ENCODE data around the gene ANKRD53.
A peak's percentile ranks its signal among the peaks of the same experiment; 100 is the strongest.
"Not testable (repeated sequence)": the region's sequence is repeated elsewhere in the genome, so short reads cannot be mapped to it uniquely, and the experiment has no call there.

ANKRD53 gene

DNA sequence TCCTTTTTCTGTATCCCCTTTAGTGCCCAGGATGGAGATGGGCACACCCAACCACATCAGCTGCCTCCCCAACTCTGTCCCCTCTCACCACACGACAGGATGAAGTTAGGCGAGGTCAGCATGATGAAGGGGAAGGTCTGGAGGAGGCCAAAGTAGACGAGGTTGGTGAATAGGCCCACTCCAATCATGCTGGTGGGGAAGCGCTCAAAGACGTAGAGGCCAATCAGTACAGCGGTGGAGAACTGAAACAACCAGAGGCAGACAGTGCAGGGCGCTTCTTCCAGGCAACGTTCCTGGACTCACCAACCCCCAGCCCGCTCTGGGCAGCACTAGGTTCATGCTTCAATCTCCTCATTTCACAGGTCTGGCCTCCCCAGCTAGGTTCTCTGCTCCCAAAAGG is 13.3 kb downstream of the ANKRD53 start:
- DNase-seq, result no peak

DNA sequence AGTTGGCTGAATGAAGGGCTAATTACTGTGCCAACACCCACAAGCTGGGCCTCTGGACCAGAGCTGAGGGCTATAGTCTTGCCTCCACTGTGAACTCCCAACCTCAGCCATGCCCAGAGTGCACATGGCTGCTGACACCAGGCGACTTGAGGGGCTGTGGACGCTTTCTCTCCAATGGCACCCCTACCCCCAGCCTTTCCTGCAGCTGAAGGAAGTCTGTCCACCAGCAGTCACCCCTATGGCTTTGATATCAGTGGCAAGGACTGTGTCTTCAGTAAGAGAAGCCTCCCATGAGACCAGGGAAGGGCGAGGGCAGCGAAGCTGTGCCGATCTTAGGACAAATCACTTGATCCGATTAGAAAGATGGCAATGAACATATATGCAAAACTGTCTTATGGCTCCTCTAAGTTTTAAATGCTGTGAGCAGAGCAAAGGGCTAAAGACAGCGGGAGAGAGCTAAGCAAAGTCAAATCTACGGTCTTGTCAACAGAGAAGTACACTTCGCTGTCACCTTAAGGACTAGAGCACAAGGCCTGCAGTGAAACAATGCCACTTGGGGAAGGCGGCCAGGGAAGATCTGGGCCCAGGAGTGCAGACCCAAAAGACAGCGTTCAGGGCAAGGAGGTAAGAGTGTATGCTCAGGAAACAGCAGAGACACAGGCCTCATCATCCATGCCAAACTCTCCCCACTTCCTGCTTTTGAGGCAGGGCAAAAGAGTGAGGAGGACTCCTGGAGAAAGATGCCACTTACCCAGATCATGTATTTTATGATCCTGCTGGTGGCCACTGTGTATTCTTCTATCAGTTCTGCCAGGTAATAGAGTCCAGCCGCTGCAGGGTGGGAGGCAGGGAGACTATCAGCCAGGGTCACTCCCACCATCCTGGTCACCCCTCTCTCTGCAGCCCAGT is 14.8 kb downstream of the ANKRD53 start:
- no peak for DNase-seq

DNA sequence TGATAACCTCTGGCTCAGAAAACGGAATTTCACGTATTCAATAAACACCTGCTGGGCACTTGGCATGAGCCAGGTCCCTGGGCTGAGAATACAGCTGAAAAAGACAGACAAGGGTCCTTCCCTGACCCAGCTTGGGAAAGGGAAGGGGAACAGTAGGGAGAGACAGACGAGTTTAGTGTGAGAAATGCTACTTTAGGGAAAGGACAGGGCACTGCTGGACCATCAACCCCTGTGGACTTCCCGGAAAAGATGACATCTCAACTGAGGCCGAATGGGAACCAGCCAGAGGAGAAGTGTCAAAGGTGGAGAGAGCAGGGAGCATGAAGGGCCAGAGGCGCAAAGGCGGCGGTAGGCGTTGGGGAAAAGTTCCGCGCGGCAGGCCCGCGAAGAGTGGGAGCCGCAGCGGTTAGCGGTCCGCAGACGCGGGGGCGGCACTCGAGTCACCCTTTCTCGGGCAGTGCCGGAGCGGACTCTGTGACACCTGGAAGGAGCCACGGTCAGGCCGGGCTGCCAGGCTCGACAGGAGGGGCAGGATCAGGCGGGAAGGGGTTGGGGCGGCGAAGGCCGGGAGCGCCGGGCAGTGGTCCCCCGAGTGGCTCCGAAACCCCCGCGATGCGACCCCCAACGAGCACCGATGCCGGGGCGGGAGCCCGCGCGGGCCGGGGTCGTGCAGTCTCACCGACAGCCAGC is 15.7 kb downstream of the ANKRD53 start:
- no peak for DNase-seq

DNA sequence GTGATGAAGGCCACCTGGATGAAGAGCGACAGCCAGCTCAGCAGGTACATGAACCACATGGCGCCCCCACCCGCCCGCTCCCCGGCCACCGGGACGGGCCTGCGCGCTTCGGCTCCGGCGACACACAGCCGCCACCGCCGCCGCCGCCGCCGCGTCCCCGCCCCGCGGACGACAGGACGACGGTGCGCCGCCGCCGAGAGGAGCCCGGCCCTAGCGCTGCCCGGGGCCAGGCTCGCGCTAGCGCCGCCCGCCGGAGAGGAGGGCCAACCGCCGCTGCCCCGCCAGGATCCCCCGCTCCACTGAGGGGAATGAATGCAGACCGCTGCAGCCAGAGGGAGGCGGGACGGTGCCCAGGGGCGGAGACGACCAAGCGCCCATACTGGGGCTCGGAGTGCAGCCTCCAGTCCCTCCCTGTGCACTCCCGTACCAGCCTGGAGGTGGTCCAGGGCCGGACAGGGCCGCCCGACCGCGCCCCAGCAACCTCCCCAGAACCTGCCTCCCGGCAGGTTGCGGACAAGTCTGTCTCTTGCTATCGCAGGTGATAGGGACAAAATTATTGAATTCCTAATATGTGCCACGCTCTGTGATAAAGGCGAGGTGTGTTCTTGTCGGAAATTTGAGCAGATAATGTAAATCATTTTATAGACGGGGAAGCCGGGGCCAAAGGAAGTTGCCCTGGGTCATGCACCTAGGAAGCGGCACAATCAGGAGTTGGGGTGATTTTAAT is 16.4 kb downstream of the ANKRD53 start, which contains the start of gene TEX261:
TEX261 (minus strand) TSS at position 175 of the 727 bp plus-strand sequence; CDS start at position 59, 116 bp downstream.
- peak; percentile 57 to 89 for DNase-seq

DNA sequence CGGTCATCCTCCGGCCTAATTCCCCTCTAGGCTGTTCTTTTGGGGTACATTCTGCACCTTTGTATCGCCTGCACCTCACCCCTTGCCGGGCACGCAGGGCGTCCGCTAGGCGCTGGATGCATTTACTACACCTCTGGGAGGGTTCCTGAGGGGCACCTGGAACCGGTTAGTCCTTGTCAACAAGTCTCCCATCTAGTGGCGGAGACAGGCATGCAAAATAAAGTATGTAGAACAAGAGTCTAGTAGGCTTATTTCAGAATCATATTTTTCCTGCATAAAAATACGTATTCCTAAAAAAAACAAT is 16.9 kb downstream of the ANKRD53 start:
- DNase-seq, result peak; percentile 13 to 57

DNA sequence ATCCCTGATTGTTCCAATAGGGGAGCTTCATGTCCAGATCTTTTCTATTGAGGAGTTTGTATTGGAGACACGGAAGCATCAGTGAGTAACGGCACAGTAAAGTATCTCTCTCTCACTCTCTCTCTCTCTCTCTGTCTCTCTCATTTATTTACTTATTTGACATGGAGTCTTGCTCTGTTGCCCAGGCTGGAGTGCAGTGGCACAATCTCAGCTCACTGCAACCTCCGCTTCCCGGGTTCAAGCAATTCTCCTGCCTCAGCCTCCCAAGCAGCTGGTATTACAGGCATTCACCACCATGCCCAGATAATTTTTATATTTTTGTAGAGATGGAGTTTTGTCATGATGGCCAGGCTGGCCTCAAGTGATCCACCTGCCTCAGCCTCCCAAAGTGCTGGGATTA is 20.5 kb downstream of the ANKRD53 start:
- not testable (repeated sequence) for DNase-seq

DNA sequence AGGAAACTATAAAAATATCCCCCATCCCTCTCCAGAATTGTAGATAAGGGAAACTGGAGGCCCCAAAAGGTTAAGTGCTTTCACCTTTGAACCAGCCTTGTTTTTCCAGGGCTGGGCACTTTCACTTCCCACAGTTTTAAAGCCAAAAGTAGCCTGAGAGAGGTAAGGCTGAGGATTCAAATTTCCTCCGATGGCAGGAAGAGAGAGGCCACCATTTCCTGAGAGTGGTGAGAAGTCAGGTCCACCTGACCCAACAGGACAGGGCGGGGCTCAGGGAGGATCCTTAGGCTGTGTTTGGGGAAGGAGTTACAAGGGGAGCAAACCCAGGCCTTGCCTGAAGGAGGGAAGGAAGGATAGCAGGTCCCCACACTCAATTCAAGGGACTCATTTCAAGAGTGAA is 20.9 kb downstream of the ANKRD53 start:
- no peak for DNase-seq

DNA sequence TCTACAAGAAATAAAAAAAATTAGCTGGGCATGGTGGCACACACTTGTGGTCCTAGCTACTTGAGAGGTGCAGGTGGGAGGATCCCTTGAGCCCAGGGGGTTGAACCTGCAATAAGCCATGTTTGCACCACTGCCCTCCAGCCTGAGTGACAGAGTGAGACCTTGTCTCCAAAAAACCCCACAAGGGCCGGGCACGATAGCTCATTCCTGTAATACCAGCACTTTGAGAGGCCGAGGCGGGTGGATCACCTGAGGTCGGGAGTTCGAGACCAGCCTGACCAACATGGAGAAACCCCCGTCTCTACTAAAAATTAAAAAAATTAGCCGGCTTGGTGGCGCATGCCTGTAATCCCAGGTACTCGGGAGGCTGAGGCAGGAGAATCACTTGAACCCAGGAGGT is 21.5 kb downstream of the ANKRD53 start:
- DNase-seq, result not testable (repeated sequence)

DNA sequence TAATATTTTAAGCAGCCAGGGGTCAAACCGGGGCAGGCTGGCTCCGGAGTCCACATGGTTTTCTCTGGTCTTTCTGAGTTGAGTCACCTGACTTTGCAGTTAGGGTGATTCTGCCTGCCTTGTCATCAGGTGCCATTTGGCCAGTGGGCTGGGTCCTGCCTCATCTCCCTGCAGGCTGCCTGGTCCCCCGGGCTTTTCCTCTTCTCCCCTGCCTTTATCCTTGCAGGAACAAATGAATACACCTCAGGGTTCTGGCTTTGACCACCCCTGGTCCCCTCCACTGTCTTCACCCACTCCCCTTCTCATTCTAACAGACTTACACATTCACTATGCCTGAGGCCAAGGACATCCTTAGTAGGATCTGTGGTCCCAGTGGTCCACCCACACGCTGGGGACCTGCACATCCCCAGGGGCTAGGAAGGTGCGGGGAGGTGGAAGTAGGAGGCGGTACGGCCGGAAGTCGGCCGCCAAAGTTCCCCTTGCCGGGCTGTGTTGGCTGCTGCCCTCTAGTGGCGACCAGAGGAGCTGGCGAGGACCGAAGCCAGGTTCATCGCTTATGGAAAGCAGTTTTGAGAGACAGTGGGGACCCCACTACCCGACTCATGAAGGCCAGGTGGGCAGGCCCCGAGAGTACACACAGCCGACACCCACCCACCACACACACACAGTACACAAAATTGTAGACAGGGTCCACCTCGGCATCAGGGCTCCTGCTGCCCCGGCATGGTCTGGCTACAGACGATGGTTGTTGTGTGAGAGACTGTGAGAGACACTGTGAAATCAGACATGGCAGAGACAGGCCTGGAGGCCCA is 22.6 kb downstream of the ANKRD53 start:
- peak in 1 of 2 experiments; percentile 56 for DNase-seq

DNA sequence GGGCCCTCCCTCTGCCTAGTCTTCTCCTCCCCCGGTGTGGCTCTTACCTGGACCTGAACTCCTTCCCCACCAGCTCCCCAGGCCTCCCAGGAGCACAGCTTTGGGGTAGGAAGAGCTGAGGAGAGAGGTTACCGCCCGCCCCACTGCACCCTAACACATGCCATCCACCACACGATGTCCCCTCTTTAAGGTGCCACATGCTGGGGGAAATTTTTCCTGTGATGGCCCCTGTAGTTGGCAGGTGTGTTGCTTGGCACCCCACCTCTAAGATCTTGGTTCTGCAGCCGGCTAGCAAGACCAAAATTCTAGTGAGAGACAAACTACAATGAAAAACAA is 23.1 kb downstream of the ANKRD53 start:
- DNase-seq, result no peak

DNA sequence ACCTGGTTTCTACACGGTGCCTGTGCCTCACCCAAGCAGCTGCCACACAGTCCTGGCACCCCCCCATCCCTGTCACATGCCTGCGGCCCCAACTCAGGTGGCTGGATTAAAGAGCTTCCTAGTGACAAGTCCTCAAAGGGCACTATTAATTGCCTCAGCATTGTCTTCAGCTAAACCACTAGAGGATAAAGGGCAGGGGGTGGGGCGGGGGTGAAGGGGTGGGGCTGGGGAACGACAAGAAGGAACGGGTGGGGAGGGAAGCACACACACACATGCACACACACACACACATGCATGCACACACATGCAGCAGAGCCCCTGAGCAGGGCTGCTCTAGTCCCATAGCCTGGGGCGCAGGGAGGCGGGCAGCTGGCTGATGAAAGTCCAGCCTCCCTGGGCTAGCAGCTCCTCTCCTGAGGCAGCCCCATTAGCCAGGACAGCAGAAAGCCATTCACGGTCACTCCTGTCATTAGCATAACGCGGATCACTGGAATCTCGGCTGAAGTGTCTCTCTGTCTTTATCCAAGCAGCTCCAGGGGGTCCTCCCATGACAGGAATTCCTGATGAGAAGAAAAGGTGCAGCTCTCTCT is 23.6 kb downstream of the ANKRD53 start:
- DNase-seq, result no peak

DNA sequence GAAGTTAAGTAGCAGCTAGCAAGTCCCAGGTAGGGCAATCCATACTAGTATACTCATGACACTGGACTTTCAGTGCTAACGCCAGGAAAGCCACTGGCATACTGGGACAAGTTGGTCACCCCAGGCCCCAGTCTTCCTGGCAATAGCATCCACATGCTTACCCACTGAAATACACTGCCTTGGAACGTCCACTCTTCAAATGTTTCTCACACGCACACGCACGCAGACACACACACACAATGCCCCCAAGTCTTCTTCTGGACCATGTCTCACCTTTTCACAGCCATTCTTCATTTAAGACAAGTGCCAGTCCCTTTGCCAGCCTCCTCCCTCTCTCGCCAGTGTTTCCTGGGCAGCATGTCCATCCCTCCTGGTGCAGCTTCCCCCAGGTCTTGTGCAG is 25.0 kb downstream of the ANKRD53 start:
- DNase-seq, result no peak

DNA sequence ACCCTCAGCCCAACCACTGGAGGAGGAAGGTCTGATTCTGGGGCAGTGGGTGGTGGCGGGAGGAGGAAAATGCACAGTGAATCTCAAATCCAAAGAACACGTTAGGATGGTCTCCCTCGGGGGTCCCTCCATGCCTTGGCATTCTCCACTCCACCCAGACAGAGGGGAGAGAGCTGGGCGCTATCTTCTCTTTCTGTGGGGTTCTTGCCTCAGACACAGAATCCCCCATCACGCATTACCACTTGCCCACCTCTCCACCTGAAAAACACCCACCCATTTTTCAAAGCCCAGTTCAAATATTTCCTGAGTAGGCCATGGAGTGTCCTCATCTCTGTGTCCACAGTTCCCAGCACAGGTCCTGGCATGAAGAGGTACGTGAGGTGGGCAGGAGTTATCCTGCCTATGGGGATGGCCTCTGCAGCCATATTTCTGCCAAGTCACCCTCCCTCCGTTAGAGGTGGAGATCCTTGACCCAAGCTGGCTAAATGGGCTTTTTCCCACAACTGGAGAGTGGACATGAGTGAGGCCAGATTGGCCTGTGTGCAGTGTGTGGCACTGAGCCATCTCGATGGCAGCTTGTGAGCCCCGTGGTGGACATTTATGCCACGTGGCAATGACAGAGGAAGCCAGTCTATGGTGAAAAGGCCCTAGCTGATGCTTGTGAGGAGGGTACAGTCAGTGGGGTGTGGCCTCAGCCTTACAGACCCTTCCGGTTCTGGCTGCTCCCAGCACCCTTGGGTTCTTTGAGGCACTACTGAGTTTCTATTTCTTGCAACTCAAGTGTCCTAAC is 25.7 kb downstream of the ANKRD53 start:
- DNase-seq, result no peak

DNA sequence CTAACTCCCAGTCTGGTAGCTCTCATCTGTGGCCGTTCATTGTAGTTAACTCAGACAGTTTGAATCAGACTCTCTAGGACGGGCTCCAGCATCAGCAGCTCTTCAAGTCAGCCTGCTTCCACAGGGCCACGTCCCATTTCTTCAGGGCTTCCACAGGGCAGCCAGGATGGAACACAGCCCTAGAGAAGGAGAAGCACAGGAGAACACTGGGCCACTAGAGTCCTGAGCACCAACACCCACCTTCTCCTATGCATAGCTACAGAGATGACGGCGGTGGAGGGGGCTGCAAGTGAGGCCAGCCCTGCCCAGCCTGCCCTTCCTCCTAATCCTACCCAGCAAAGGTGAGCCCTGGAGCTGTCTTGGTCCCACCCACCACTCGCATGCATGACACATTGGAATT is 26.4 kb downstream of the ANKRD53 start:
- DNase-seq, result no peak

DNA sequence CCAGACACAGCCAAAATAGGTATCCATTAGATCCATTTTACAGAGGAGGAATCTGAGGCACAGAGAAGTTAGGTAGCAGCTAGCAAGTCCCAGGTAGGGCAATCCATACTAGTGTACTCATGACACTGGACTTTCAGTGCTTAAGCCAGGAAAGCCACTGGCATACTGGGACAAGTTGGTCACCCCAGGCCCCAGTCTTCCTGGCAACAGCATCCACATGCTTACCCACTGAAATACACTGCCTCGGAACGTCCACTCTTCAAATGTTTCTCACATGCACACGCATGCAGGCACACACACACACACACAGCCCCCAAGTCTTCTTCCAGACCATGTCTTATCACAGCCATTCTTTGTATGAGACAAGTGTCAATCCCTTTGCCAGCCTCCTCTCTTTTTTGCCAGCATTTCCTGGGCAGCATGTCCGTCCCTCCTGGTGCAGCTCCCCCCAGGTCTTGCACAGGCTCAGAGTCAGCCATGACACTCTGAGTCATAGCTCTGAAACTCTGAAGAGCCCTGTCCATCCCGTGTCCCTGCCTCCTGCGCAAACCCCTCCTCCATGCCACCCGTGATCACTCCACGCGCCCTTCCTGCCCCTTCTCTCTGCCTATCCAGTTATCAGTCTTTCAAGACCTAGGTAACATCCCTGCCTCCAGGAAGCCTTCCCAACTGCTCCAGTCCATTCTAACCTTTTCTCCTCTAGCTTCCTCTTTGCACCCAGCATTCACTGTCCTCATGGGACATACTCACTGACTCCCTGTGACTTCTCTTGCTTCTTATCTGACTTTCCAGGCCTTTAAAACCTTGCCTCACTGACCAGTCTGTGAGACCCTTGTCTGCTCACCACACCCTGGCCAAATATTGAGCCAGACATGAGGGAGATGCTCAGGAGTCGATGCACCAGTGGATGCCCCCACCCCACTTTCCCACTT is 27.1 kb downstream of the ANKRD53 start:
- DNase-seq, result no peak

DNA sequence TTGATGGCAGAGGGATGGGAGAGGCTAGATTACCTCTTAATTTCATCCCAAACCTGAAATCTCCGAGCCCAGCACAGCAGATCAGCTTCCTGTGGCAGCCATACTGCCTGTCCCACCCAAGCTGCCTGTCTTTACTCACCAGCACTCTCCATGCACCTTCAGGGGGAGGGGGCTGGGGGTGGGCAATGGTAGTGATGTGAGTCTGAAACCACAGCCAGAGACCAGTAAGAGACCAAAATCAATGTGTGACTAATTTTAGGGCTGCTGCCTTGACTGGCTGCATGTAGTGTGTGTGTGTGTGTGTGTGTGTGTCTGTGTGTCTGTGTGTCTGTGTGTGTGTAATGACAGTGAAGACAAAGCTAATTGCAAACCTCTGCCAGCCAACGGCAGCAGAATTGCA is 27.9 kb downstream of the ANKRD53 start:
- no peak for DNase-seq

DNA sequence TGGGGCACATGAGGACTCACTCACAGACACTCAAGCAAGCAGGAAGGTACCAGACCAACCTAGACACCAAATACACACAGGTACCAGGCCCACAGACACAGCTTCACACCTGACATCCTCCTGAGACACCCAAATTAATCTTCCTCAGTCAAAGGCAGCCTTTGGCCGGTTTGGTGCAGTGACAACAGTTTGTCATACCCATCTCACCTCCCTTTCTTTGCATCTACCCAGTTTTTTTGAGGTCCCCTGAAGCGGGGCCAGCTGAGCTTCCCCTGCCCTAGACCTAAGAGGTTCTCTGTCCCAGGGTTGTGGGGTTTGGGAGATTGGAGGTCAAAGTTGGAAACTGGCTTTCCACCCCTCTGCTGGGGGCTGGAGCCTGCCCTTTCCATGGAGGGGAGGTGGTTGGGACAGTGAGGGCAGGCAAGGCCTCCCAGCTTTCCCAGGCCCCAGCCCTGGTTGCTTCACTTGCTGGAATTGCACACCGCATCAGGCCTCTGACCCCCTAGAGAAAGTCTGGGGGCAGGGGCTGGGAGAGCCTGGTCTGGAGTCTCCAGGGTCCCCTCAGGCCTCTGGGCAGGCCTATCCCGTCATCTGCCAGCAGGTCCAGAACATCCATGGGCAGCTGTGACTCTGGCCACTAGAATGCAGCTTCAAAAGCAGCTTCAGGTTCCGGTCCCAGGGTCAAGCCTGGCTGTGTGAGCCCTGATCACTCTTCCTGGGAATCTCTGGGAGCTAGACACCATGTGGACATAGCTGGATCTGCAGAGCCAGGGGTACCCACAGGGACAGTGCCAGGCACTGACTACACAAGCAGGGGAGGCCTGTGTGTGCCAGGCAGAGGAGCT is 28.7 kb downstream of the ANKRD53 start:
- DNase-seq, result peak in 1 of 2 experiments; percentile 15

DNA sequence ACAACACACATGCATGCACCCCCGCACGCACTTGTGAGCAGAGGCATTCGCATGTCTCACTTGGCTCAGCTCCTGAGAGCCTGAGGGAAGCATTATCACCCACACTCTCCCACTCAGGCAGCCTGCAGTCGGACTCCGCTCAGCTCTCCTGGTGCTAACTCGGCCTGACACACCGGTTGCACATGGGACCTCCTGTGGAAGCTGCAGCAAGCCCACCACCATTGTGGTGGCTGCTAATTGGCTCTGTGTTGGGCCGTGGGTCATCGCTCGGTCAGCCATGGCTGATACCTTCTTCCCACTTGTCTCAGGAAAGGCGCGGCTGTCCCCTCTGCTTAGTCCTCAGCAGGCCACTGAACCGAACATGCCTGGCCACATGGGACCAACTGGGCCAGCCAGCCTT is 29.9 kb downstream of the ANKRD53 start:
- no peak for DNase-seq

DNA sequence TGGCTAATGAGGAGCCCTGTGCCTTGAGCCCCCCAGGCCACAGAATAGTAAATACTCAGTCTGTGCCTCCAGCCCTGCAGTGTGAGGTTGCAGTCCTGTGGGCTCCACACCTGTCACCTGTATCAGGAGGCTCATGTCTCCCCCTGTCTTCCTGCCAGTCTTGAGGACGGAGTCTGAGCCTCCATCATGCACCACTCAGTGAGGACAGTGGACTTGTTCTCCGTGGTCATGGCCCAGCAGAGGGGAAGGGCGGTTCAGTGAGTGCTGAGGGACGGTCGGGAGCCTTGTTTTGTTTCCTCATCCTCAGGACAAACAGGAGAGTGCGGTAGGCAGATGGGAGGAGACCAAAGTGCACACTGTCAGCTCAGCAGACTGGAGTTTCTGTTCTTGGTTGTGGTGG is 33.4 kb downstream of the ANKRD53 start:
- DNase-seq, result not testable (repeated sequence)
